ENCODE data around the gene CLDN7. TPM values are rescaled to one million over a fixed set of nuclear protein-coding genes. Genes with fewer than 3 reads are reported as not detected.

Gene CLDN7
- total RNA-seq, 4 donors from 2014 or later: 108 to 161 (median 144) TPM

- H3K27ac ChIP-seq: peak within 1 kb of the TSS; percentile 63 to 87 (median 86)
- peaks cover 21 to 36% of the 10 kb centered on the region in 2 donors for H3K4me1 ChIP-seq
- WGBS, 2 donors: 0% methylated on average over 36 to 38 of the region's 72 CpGs
- DNase-seq: peak; percentile 96 to 97
- intact Hi-C loops (cut with DNase I): no loop called here
- H3K9me3 ChIP-seq: no peaks in the 10 kb centered on the region
- peaks cover 15 to 18% of the 10 kb centered on the region in 2 donors for H3K36me3 ChIP-seq
- no peaks in the 10 kb centered on the region for H3K27me3 ChIP-seq
- TF ChIP-seq POLR2A (IDR thresholded peaks at IDR 0.05) (peak; percentile 64 to 86), CTCF (IDR thresholded peaks at IDR 0.05) (peak in 2 of 6 experiments; percentile 17 to 45)
- peak within 1 kb of the TSS; percentile 87 to 98 (median 95) for H3K4me3 ChIP-seq (replicated peaks in 1 of 3)
Observed at GRCh38 chr17:7234083-7234951, 28.0 kb downstream of the CLDN7 start, which contains the start of gene DVL2. DVL2 (minus strand) TSS chr17:7234517; CDS start chr17:7234262, 255 bp downstream.

- no peak for TF ChIP-seq CTCF (IDR thresholded peaks at IDR 0.05)
- no peak for TF ChIP-seq POLR2A (IDR thresholded peaks at IDR 0.05)
- 3 to 4% methylated on average over 8 to 9 of the region's 9 CpGs for WGBS, 2 donors
- no peak for DNase-seq
Observed at GRCh38 chr17:7233701-7234082, 28.6 kb downstream of the CLDN7 start.

GRCh38 chr17:7232114-7232513 lies 30.2 kb downstream of the CLDN7 start:
- Histone ChIP-seq H3K4me1 (peaks cover 21 to 32% of the 10 kb centered on the region in 2 donors), H3K27me3 (no peaks in the 10 kb centered on the region), H3K9me3 (no peaks in the 10 kb centered on the region), H3K27ac (no peak overlapping the region), H3K4me3 (replicated peaks in 1 of 3) (no peak overlapping the region), H3K36me3 (peaks cover 28 to 33% of the 10 kb centered on the region in 2 donors)
- TF ChIP-seq CTCF (IDR thresholded peaks at IDR 0.05) (no peak), POLR2A (IDR thresholded peaks at IDR 0.05) (no peak)
- intact Hi-C loops (cut with DNase I): no loop called here
- 84 to 87% methylated on average over 5 of the region's 5 CpGs for WGBS, 2 donors
- no peak for DNase-seq

More at GRCh38 chr17:7233701-7234082, 28.6 kb downstream of the CLDN7 start:
- peaks cover 21 to 36% of the 10 kb centered on the region in 2 donors for H3K4me1 ChIP-seq
- no peaks in the 10 kb centered on the region for H3K27me3 ChIP-seq
- H3K4me3 ChIP-seq (replicated peaks in 1 of 3): peak overlapping the region; percentile 87 to 98 (median 95)
- H3K9me3 ChIP-seq: no peaks in the 10 kb centered on the region
- H3K27ac ChIP-seq: peak overlapping the region; percentile 63 to 87 (median 86)
- intact Hi-C loops (cut with DNase I): no loop called here
- H3K36me3 ChIP-seq: peaks cover 21 to 24% of the 10 kb centered on the region in 2 donors

- Histone ChIP-seq H3K36me3 (peaks cover 43 to 53% of the 10 kb centered on the region in 2 donors), H3K9me3 (no peaks in the 10 kb centered on the region), H3K27me3 (no peaks in the 10 kb centered on the region), H3K27ac (no peak overlapping the region), H3K4me3 (replicated peaks in 1 of 3) (no peak overlapping the region), H3K4me1 (peaks cover 17 to 22% of the 10 kb centered on the region in 2 donors)
- 95% methylated on average over 19 of the region's 19 CpGs for WGBS, 2 donors
- DNase-seq: no peak
- TF ChIP-seq POLR2A (IDR thresholded peaks at IDR 0.05): no peak
- TF ChIP-seq CTCF (IDR thresholded peaks at IDR 0.05): no peak
- intact Hi-C loops (cut with DNase I): no loop called here
Observed at GRCh38 chr17:7229504-7229903, 32.8 kb downstream of the CLDN7 start.

- Histone ChIP-seq H3K9me3 (no peaks in the 10 kb centered on the region), H3K4me1 (peaks cover 17 to 22% of the 10 kb centered on the region in 2 donors), H3K27me3 (no peaks in the 10 kb centered on the region), H3K4me3 (replicated peaks in 1 of 3) (no peak overlapping the region), H3K27ac (no peak overlapping the region), H3K36me3 (peaks cover 48 to 57% of the 10 kb centered on the region in 2 donors)
- no peak for TF ChIP-seq CTCF (IDR thresholded peaks at IDR 0.05)
- no peak for TF ChIP-seq POLR2A (IDR thresholded peaks at IDR 0.05)
- intact Hi-C loops (cut with DNase I): no loop called here
- DNase-seq: no peak
- WGBS, 2 donors: 90 to 92% methylated on average over 14 of the region's 14 CpGs
Observed at GRCh38 chr17:7228920-7229319, 33.4 kb downstream of the CLDN7 start.

Measured in thyroid gland (tissue), 4 donors.